ENCODE measurements around the gene ROR1.
A peak's percentile ranks its signal among the peaks of the same experiment; 100 is the strongest.

ROR1 gene

GRCh38 chr1:64136752-64137411, 363.1 kb downstream of the ROR1 start:
- CTCF ChIA-PET, result interaction anchor here (0.6 to 3.0 kb wide), 51 partner anchors 9 to 1060 kb away, joined by 3 to 32 read pairs (median 5); partner anchors contain the start of gene ROR1
- POLR2A ChIA-PET, result no interaction called here
- no peaks in the 10 kb centered on the region for H3K36me3 ChIP-seq (ENCODE audit: control insufficient read depth in 2 of 2, insufficient read depth in 1 of 2, low read length in 2 of 2)
- TF ChIP-seq ZNF513 (tag by site-specific recombination; IDR thresholded peaks at IDR 0.05) (0 out of 2 replicates have a peak, but pooled peaks have one; percentile 21), ZNF2 (tag by site-specific recombination; IDR thresholded peaks at IDR 0.05) (0 out of 2 replicates have a peak, but pooled peaks have one; percentile 22), SCRT2 (tag by site-specific recombination; IDR thresholded peaks at IDR 0.05) (peak; percentile 78), ZNF37A (tag by site-specific recombination; IDR thresholded peaks at IDR 0.05) (no peak), ZNF26 (tag by site-specific recombination; IDR thresholded peaks at IDR 0.05) (no peak), ZFHX2 (tag by site-specific recombination; conservative IDR thresholded peaks at IDR 0.05) (0 out of 2 replicates have a peak, but pooled peaks have one; percentile 11), ZNF707 (tag by site-specific recombination; IDR thresholded peaks at IDR 0.05) (no peak), GLI4 (tag by site-specific recombination; IDR thresholded peaks at IDR 0.05) (no peak), HIC1 (tag by site-specific recombination; IDR thresholded peaks at IDR 0.05) (no peak), ZNF660 (tag by site-specific recombination; IDR thresholded peaks at IDR 0.05) (peak; percentile 67), BCL6B (tag by site-specific recombination; IDR thresholded peaks at IDR 0.05) (no peak), ZNF146 (tag by site-specific recombination; IDR thresholded peaks at IDR 0.05) (no peak), ZNF121 (tag by site-specific recombination; IDR thresholded peaks at IDR 0.05) (no peak), KLF9 (tag by site-specific recombination; IDR thresholded peaks at IDR 0.05; ENCODE audit: low read depth) (no peak), ZNF112 (tag by site-specific recombination; IDR thresholded peaks at IDR 0.05) (no peak), SP2 (tag by site-specific recombination; IDR thresholded peaks at IDR 0.05) (no peak), ZNF785 (tag by site-specific recombination; IDR thresholded peaks at IDR 0.05) (no peak), ZNF416 (tag by site-specific recombination; IDR thresholded peaks at IDR 0.05) (no peak), CTCF (tag by site-specific recombination; IDR thresholded peaks at IDR 0.05) (peak; percentile 73), SETDB1 (IDR thresholded peaks at IDR 0.05; ENCODE audit: insufficient read length, low read length) (no peak), ZNF692 (tag by site-specific recombination; IDR thresholded peaks at IDR 0.05) (0 out of 2 replicates have a peak, but pooled peaks have one; percentile 16), ZNF777 (tag by site-specific recombination; IDR thresholded peaks at IDR 0.05; ENCODE audit: borderline replicate concordance) (no peak), ZBTB17 (tag by site-specific recombination; IDR thresholded peaks at IDR 0.05) (peak; percentile 65), ZNF426 (tag by site-specific recombination; IDR thresholded peaks at IDR 0.05) (no peak), ZNF654 (tag by site-specific recombination; IDR thresholded peaks at IDR 0.05; ENCODE audit: low read depth) (peak; percentile 93), ZNF596 (tag by site-specific recombination; IDR thresholded peaks at IDR 0.05) (no peak), ZNF549 (tag by site-specific recombination; IDR thresholded peaks at IDR 0.05) (no peak), ZNF621 (tag by site-specific recombination; IDR thresholded peaks at IDR 0.05) (no peak)

More at GRCh38 chr1:64136752-64137411, 363.1 kb downstream of the ROR1 start:
- Histone ChIP-seq H3K9me3 (ENCODE audit: control insufficient read depth, insufficient read depth, low read depth, low read length) (no peaks in the 10 kb centered on the region), H3K27ac (ENCODE audit: extremely low read depth, low read depth, low read length) (no peak overlapping the region), H3K4me3 (ENCODE audit: low read depth, low read length) (no peak overlapping the region), H3K4me1 (ENCODE audit: control insufficient read depth, insufficient read depth, low read length) (no peaks in the 10 kb centered on the region)

Data from HEK293 (cell line).